HG03558 (cell line): ENCODE measurements around the gene APPL2.
"Not testable (repeated sequence)": the region's sequence is repeated elsewhere in the genome, so short reads cannot be mapped to it uniquely, and the experiment has no call there.

Source experiments
- ATAC-seq: cut with Tn5 transposase; IDR thresholded peaks from one replicate; pipeline ENCODE4 v1.9.1; 2021; ENCODE audit warnings: moderate number of reproducible peaks; ENCODE audit not compliant: unreplicated experiment; ENCODE audit errors: extremely low read depth

APPL2 gene

GRCh38 chr12:105201299-105201698 is 34.7 kb downstream of the APPL2 start:
- ATAC-seq = no peak

- ATAC-seq = no peak
These were observed 35.6 kb downstream of the APPL2 start for GRCh38 chr12:105200385-105200784.

- ATAC-seq = no peak
These were observed 37.0 kb downstream of the APPL2 start for GRCh38 chr12:105198961-105199360.

- ATAC-seq = no peak
These were observed 39.9 kb downstream of the APPL2 start for GRCh38 chr12:105196090-105196489.

- ATAC-seq = no peak
These were observed 41.0 kb downstream of the APPL2 start for GRCh38 chr12:105194947-105195346.

- ATAC-seq = no peak
These were observed 43.2 kb downstream of the APPL2 start for GRCh38 chr12:105192624-105193225.

GRCh38 chr12:105190530-105190929 is 45.4 kb downstream of the APPL2 start:
- ATAC-seq = no peak

GRCh38 chr12:105189293-105189692 is 46.7 kb downstream of the APPL2 start:
- no peak for ATAC-seq

- ATAC-seq = not testable (repeated sequence)
These were observed 52.0 kb downstream of the APPL2 start for GRCh38 chr12:105183976-105184375.

- not testable (repeated sequence) for ATAC-seq
These were observed 52.6 kb downstream of the APPL2 start for GRCh38 chr12:105183406-105183805.

- ATAC-seq = not testable (repeated sequence)
These were observed 56.9 kb downstream of the APPL2 start for GRCh38 chr12:105179114-105179513.

GRCh38 chr12:105177208-105177607 is 58.8 kb downstream of the APPL2 start:
- no peak for ATAC-seq

- no peak for ATAC-seq
These were observed 60.5 kb downstream of the APPL2 start for GRCh38 chr12:105175397-105175990.

GRCh38 chr12:105171691-105172436 is 64.1 kb downstream of the APPL2 start:
- no peak for ATAC-seq

GRCh38 chr12:105170139-105170538 is 65.8 kb downstream of the APPL2 start:
- ATAC-seq = no peak

- no peak for ATAC-seq
These were observed 68.0 kb downstream of the APPL2 start for GRCh38 chr12:105168006-105168405.

GRCh38 chr12:105167346-105167745 is 68.6 kb downstream of the APPL2 start:
- no peak for ATAC-seq

- ATAC-seq = no peak
These were observed 69.2 kb downstream of the APPL2 start for GRCh38 chr12:105166736-105167135.

GRCh38 chr12:105164068-105164467 is 71.9 kb downstream of the APPL2 start:
- ATAC-seq = no peak

- no peak for ATAC-seq
These were observed 73.8 kb downstream of the APPL2 start for GRCh38 chr12:105162174-105162573.

- no peak for ATAC-seq
These were observed 77.1 kb downstream of the APPL2 start for GRCh38 chr12:105158876-105159275.

GRCh38 chr12:105157606-105158005 is 78.4 kb downstream of the APPL2 start:
- no peak for ATAC-seq
